H1 (cell line): ENCODE results near the gene SMARCD1. TPM values are rescaled to one million over a fixed set of nuclear protein-coding genes. Genes with fewer than 3 reads are reported as not detected.

ENCODE experiments used
- CTCF ChIA-PET: fragments of 300-600 bp; sonication (Branson Sonifier 250); formaldehyde crosslinking; loops from one replicate; lab custom pipeline; 2021; ENCODE audit not compliant: partially characterized antibody; lab: Charles Lee
- POLR2A ChIA-PET: fragments of 300-600 bp; sonication (Branson Sonifier 250); formaldehyde crosslinking; loops from one replicate; lab custom pipeline; 2021; ENCODE audit warnings: inconsistent platforms; ENCODE audit not compliant: partially characterized antibody; lab: Charles Lee
- DNase-seq, 2 experiments: peaks; one replicate each; pipeline versions ENCODE4 v3.0.0 to v3.0.0-alpha.2; 2010 to 2022; ENCODE audit warnings: low spot score in 2 of 2, low read depth in 1 of 2, mixed read lengths in 1 of 2
- FAIRE-seq: peaks from 2 replicates; lab custom pipeline; 2011; peaks lifted over from hg19 to GRCh38; lab: Jason Lieb, UNC
- H2AFZ ChIP-seq: 2 replicates; pipeline ENCODE4 v1.8.1; 2012; ENCODE audit warnings: low read length, inconsistent platforms
- H2AK5ac ChIP-seq: 2 replicates; pipeline ENCODE4 v1.6.1; 2013; ENCODE audit warnings: low read depth, low read length
- H2BK120ac ChIP-seq: replicated peaks from 2 replicates; pipeline ENCODE3; 2013; ENCODE audit warnings: low read depth, low read length, inconsistent platforms
- H2BK12ac ChIP-seq: 2 replicates; pipeline ENCODE4 v1.6.1; 2013; ENCODE audit warnings: low read depth, low read length
- H2BK15ac ChIP-seq: 2 replicates; pipeline ENCODE4 v1.6.1; 2013; ENCODE audit warnings: low read length
- H2BK20ac ChIP-seq: 2 replicates; pipeline ENCODE4 v1.6.1; 2013; ENCODE audit warnings: low read length
- H2BK5ac ChIP-seq: 2 replicates; pipeline ENCODE4 v1.6.1; 2013; ENCODE audit warnings: low read depth, low read length
- H3K14ac ChIP-seq: 2 replicates; pipeline ENCODE4 v1.6.1; 2013; ENCODE audit warnings: inconsistent platforms; ENCODE audit not compliant: insufficient read length
- H3K18ac ChIP-seq: 2 replicates; pipeline ENCODE4 v1.6.1; 2013; ENCODE audit warnings: low read length; ENCODE audit errors: extremely low read depth
- H3K23ac ChIP-seq: 2 replicates; pipeline ENCODE4 v1.6.1; 2013; ENCODE audit warnings: inconsistent platforms; ENCODE audit not compliant: insufficient read length
- H3K23me2 ChIP-seq: 2 replicates; pipeline ENCODE4 v1.6.1; 2013; ENCODE audit warnings: low read depth, low read length
- H3K27ac ChIP-seq: 2 replicates; pipeline ENCODE4 v1.6.1; 2011; ENCODE audit warnings: low read depth, low read length, inconsistent platforms
- H3K27me3 ChIP-seq, 4 experiments: replicated peaks in 1 of 4; 1 replicate in 1 of 4; 2 replicates in 3 of 4; pipeline versions ENCODE4 v1.6.1 to v1.8.1; 2011 to 2013; ENCODE audit warnings: low read length in 3 of 4, mild to moderate bottlenecking in 3 of 4, inconsistent platforms in 2 of 4, mixed read lengths in 2 of 4, moderate library complexity in 1 of 4; ENCODE audit not compliant: control insufficient read depth in 3 of 4, insufficient read depth in 3 of 4; ENCODE audit errors: extremely low read depth in 1 of 4
- H3K36me3 ChIP-seq, 4 experiments: 2 replicates each; pipeline versions ENCODE4 v1.6.1 to v1.8.1; 2011 to 2013; ENCODE audit warnings: mild to moderate bottlenecking in 4 of 4, low read length in 3 of 4, moderate library complexity in 2 of 4, control low read depth in 1 of 4, inconsistent platforms in 1 of 4; ENCODE audit not compliant: insufficient read depth in 4 of 4, control insufficient read depth in 2 of 4
- H3K4ac ChIP-seq: replicated peaks from 2 replicates; pipeline ENCODE3; 2013; ENCODE audit warnings: low read length, low read depth, mixed read lengths, inconsistent platforms; ENCODE audit not compliant: insufficient read length
- H3K4me1 ChIP-seq, 4 experiments: replicated peaks in 1 of 4; 1 replicate in 1 of 4; 2 replicates in 3 of 4; pipeline versions ENCODE4 v1.6.1 to v1.8.1; 2011 to 2013; ENCODE audit warnings: low read length in 3 of 4, inconsistent platforms in 2 of 4, mixed read lengths in 1 of 4; ENCODE audit not compliant: insufficient read depth in 4 of 4, control insufficient read depth in 3 of 4
- H3K4me2 ChIP-seq, 2 experiments: 2 replicates each; pipeline versions ENCODE4 v1.6.1 to v1.8.1; 2011 to 2013; ENCODE audit warnings: low read depth in 2 of 2, low read length in 2 of 2, control low read depth in 1 of 2, inconsistent platforms in 1 of 2, mild to moderate bottlenecking in 1 of 2; ENCODE audit not compliant: insufficient read depth in 1 of 2
- H3K4me3 ChIP-seq, 4 experiments: fragments of 200-600, 300-600 bp in 1 of 4; sonication (generic), shearing (Covaris generic), sonication (Bioruptor Twin) in 1 of 4; 2 replicates each; pipeline versions ENCODE4 v1.5.1 to v1.8.1; 2011 to 2016; ENCODE audit warnings: low read length in 4 of 4, low read depth in 3 of 4, control low read depth in 2 of 4, inconsistent platforms in 2 of 4, mild to moderate bottlenecking in 2 of 4, mixed read lengths in 1 of 4, moderate library complexity in 1 of 4; ENCODE audit not compliant: insufficient read depth in 2 of 4; ENCODE audit errors: extremely low read depth in 1 of 4
- H3K56ac ChIP-seq: replicated peaks from 2 replicates; pipeline ENCODE3; 2013; ENCODE audit warnings: low read depth, mild to moderate bottlenecking, mixed read lengths, low read length, inconsistent platforms; ENCODE audit not compliant: insufficient read length
- H3K79me1 ChIP-seq: 2 replicates; pipeline ENCODE4 v1.6.1; 2013; ENCODE audit warnings: low read depth, low read length, control low read depth
- H3K79me2 ChIP-seq, 2 experiments: 2 replicates each; pipeline versions ENCODE4 v1.6.1 to v1.8.1; 2012 to 2013; ENCODE audit warnings: low read length in 2 of 2, mild to moderate bottlenecking in 2 of 2, inconsistent platforms in 1 of 2; ENCODE audit not compliant: insufficient read depth in 2 of 2, control insufficient read depth in 1 of 2
- H3K9ac ChIP-seq, 4 experiments: replicated peaks in 1 of 4; 1 replicate in 1 of 4; 2 replicates in 3 of 4; pipeline versions ENCODE4 v1.6.1 to v1.8.1; 2011 to 2013; ENCODE audit warnings: low read depth in 3 of 4, low read length in 3 of 4, control low read depth in 2 of 4, mild to moderate bottlenecking in 2 of 4, moderate library complexity in 2 of 4, inconsistent platforms in 1 of 4; ENCODE audit errors: extremely low read depth in 1 of 4
- H3K9me3 ChIP-seq, 2 experiments: 2 replicates each; pipeline versions ENCODE4 v1.6.1 to v1.8.1; 2012 to 2013; ENCODE audit warnings: mild to moderate bottlenecking in 2 of 2, moderate library complexity in 2 of 2, control low read depth in 1 of 2, inconsistent platforms in 1 of 2, low read depth in 1 of 2, low read length in 1 of 2, mixed read lengths in 1 of 2; ENCODE audit not compliant: insufficient read depth in 2 of 2
- H4K20me1 ChIP-seq, 2 experiments: replicated peaks in 1 of 2; 2 replicates each; pipeline versions ENCODE3 to v1.8.1; 2011 to 2013; ENCODE audit warnings: inconsistent platforms in 2 of 2, low read length in 2 of 2, mild to moderate bottlenecking in 1 of 2; ENCODE audit not compliant: insufficient read depth in 2 of 2, control insufficient read depth in 1 of 2
- H4K5ac ChIP-seq: 2 replicates; pipeline ENCODE4 v1.6.1; 2013; ENCODE audit warnings: low read length, low read depth, mixed read lengths, inconsistent platforms; ENCODE audit not compliant: insufficient read length
- H4K8ac ChIP-seq: 2 replicates; pipeline ENCODE4 v1.8.0; 2013; ENCODE audit warnings: mild to moderate bottlenecking, moderate library complexity, low read length, inconsistent platforms; ENCODE audit not compliant: insufficient read depth; ENCODE audit errors: extremely low read depth
- H4K91ac ChIP-seq: replicated peaks from 2 replicates; pipeline ENCODE3; 2013; ENCODE audit warnings: low read length, mixed read lengths, inconsistent platforms; ENCODE audit not compliant: insufficient read length
- BRCA1 ChIP-seq: IDR thresholded peaks from 2 replicates; pipeline ENCODE4 v1.6.1; 2012; ENCODE audit warnings: low read depth, low read length, improper control_type of control experiment
- CBX8 ChIP-seq: fragments of 300-800, 300-1000 bp; sonication (generic); IDR thresholded peaks from 2 replicates; pipeline ENCODE4 v1.7.1; 2016; ENCODE audit warnings: low read depth, low read length, borderline replicate concordance
- EGR1 ChIP-seq: IDR thresholded peaks from 2 replicates; pipeline ENCODE4 v1.6.1; 2011; ENCODE audit warnings: low read depth, low read length, borderline replicate concordance
- FOSL1 ChIP-seq: IDR thresholded peaks from 2 replicates; pipeline ENCODE4 v1.6.1; 2011; ENCODE audit warnings: mild to moderate bottlenecking, low read depth, low read length, moderate library complexity; ENCODE audit not compliant: insufficient read depth
- GTF2F1 ChIP-seq: IDR thresholded peaks from 2 replicates; pipeline ENCODE4 v1.6.1; 2012; ENCODE audit warnings: low read depth, low read length, improper control_type of control experiment, borderline replicate concordance
- JUN ChIP-seq: IDR thresholded peaks from 2 replicates; pipeline ENCODE4 v1.6.1; 2011; ENCODE audit warnings: low read depth, mild to moderate bottlenecking, improper control_type of control experiment, low read length
- KDM4A ChIP-seq: IDR thresholded peaks from one replicate; pipeline ENCODE4 v1.7.1; 2012; ENCODE audit warnings: low read depth, mild to moderate bottlenecking, moderate library complexity, low read length, inconsistent platforms; ENCODE audit not compliant: severe bottlenecking
- MAFK ChIP-seq: IDR thresholded peaks from 2 replicates; pipeline ENCODE4 v1.6.1; 2012; ENCODE audit warnings: low read depth, mild to moderate bottlenecking, improper control_type of control experiment, low read length
- NRF1 ChIP-seq: IDR thresholded peaks from 2 replicates; pipeline ENCODE4 v1.6.1; 2011; ENCODE audit warnings: mild to moderate bottlenecking, low read depth, low read length, improper control_type of control experiment
- RXRA ChIP-seq: IDR thresholded peaks from 2 replicates; pipeline ENCODE4 v1.6.1; 2011; ENCODE audit warnings: low read depth, mild to moderate bottlenecking, low read length, moderate library complexity; ENCODE audit not compliant: insufficient read depth
- SP2 ChIP-seq: IDR thresholded peaks from 2 replicates; pipeline ENCODE4 v1.6.1; 2012; ENCODE audit warnings: mild to moderate bottlenecking, low read length, inconsistent platforms
- TBP ChIP-seq: IDR thresholded peaks from 2 replicates; pipeline ENCODE4 v1.6.1; 2011; ENCODE audit warnings: low read depth, low read length, improper control_type of control experiment
- YY1 ChIP-seq: IDR thresholded peaks from 2 replicates; pipeline ENCODE4 v1.6.1; 2011; ENCODE audit warnings: low read depth, mild to moderate bottlenecking, low read length
- WGBS, 2 experiments: shearing (Covaris generic) in 1 of 2; methylation state at CpG; one replicate each; pipeline versions ENCODE4 v1.1.6 to v1.1.7; 2013 to 2015; ENCODE audit warnings: low lambda C conversion rate in 2 of 2, mixed read lengths in 2 of 2, inconsistent platforms in 1 of 2, low coverage in 1 of 2, missing lambda C conversion rate in 1 of 2; ENCODE audit not compliant: insufficient replicate concordance in 2 of 2, insufficient coverage in 1 of 2, insufficient read length in 1 of 2; ENCODE audit errors: extremely low coverage in 1 of 2, missing lambda C conversion rate in 1 of 2; 5-methylcytosine and 5-hydroxymethylcytosine counted together
- polyA plus RNA-seq, 7 experiments: library from polyadenylated mRNA; depleted of rRNA in 3 of 7; stranded (reverse) in 5 of 7; unstranded in 2 of 7; fragments of >200 nt in 5 of 7; fragments of 200-250 nt in 2 of 7; gene quantifications; 1 replicate in 5 of 7; 2 replicates in 1 of 7; 4 replicates in 1 of 7; pipeline versions ENCODE4 v1.2.1 to v1.2.3, GENCODE V29; 2011 to 2013; ENCODE audit warnings: missing spikeins in 2 of 7, mixed read lengths in 2 of 7
- total RNA-seq: library from RNA; stranded (reverse); fragmentation: NEBNext Ultra II Directional; extraction: Animal tissue kit (Norgen Biotek cat#: 25700); gene quantifications from 2 replicates; pipeline ENCODE4 v1.2.1, GENCODE V29; 2021
- TF ChIP-seq, protein P1 (sequence below): IDR thresholded peaks from 2 replicates; pipeline ENCODE4 v1.6.1; 2011; ENCODE audit warnings: low read depth, mild to moderate bottlenecking, low read length; ENCODE audit not compliant: insufficient read depth

SMARCD1 gene
- total and polyA plus RNA-seq, 2 of the 8 experiments (the other 6 are each of a cell fraction or from before 2014, with no cell fraction given), result 128 to 130 TPM

DNA sequence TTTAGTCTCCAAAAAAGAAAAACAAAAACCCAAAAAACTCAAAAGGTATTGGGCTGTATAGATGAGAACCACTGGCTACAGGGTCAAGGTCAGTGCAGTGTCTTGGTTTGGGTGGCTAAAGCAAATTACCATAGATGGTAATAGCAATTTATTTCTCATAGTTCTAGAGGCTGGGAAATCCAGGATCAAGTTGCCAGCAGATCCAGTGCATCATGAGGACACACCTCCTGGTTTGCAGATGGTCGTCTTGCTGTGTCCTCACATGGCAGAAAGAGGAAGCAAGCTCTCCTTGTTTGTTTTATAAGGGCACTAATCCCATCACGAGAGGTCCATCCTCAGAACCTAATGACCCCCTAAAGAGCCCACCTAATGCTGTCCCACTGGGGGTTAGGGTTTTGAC lies 38.1 kb downstream of the SMARCD1 start:
- POLR2A ChIA-PET, result interaction anchor here (2.1 kb wide), 2 partner anchors 9 to 10 kb away, joined by 5 to 16 read pairs; partner anchors contain the start of gene COX14
- no peak overlapping the region for H3K4me2 ChIP-seq
- H3K9ac ChIP-seq, result no peak overlapping the region
- H3K56ac ChIP-seq, result no peak overlapping the region
- H2AFZ ChIP-seq, result no peak overlapping the region
- no peaks in the 10 kb centered on the region for H3K4me1 ChIP-seq
- no peak overlapping the region for H2BK20ac ChIP-seq
- H3K18ac ChIP-seq, result no peak overlapping the region
- H4K91ac ChIP-seq, result no peak overlapping the region
- H3K23me2 ChIP-seq, result no peaks in the 10 kb centered on the region
- no peak overlapping the region for H2BK120ac ChIP-seq
- no peak overlapping the region for H4K8ac ChIP-seq
- DNase-seq (no peak), FAIRE-seq (no peak)
- no peak overlapping the region for H3K4me3 ChIP-seq
- peaks cover 0 to 2% of the 10 kb centered on the region in 2 experiments for H4K20me1 ChIP-seq
- no peak overlapping the region for H2BK15ac ChIP-seq
- H3K14ac ChIP-seq, result no peak overlapping the region
- no peak overlapping the region for H3K4ac ChIP-seq
- WGBS, 2 experiments, result 77% methylated on average over 2 of the region's 2 CpGs; no CpG with 5 or more reads in 1 of the 2 experiments
- H3K27ac ChIP-seq, result no peak overlapping the region
- CTCF ChIA-PET, result interaction anchor here (2.1 to 32.9 kb wide), 3 partner anchors 9 to 37 kb away, joined by 7 to 625 read pairs (median 9); partner anchors contain the start of gene SMARCD1
- H3K79me2 ChIP-seq, result no peaks in the 10 kb centered on the region
- H3K36me3 ChIP-seq, result peaks cover 0 to 7% (median 2%) of the 10 kb centered on the region in 4 experiments; a peak in 3 of 8 replicates
- no peaks in the 10 kb centered on the region for H3K79me1 ChIP-seq
- no peaks in the 10 kb centered on the region for H3K9me3 ChIP-seq
- no peak overlapping the region for H3K23ac ChIP-seq
- H4K5ac ChIP-seq, result no peak overlapping the region
- H2AK5ac ChIP-seq, result no peak overlapping the region
- H3K27me3 ChIP-seq, result no peaks in the 10 kb centered on the region
- TF ChIP-seq, protein P1, sequence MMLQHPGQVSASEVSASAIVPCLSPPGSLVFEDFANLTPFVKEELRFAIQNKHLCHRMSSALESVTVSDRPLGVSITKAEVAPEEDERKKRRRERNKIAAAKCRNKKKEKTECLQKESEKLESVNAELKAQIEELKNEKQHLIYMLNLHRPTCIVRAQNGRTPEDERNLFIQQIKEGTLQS, result no peak
- TF ChIP-seq MAFK (no peak), GTF2F1 (no peak), CBX8 (no peak), BRCA1 (no peak), EGR1 (no peak), KDM4A (no peak), FOSL1 (no peak), RXRA (no peak), TBP (no peak), NRF1 (no peak), YY1 (no peak), JUN (no peak), SP2 (no peak)
- H2BK5ac ChIP-seq, result no peak overlapping the region
- H2BK12ac ChIP-seq, result no peak overlapping the region
